Measurements from ENCODE around the gene IQUB. TPM values are rescaled to one million over a fixed set of nuclear protein-coding genes. Genes with fewer than 3 reads are reported as not detected.
"Not testable (repeated sequence)": the region's sequence is repeated elsewhere in the genome, so short reads cannot be mapped to it uniquely, and the experiment has no call there.

Gene IQUB
- total RNA-seq, 2 experiments from 2014 or later = not detected

DNA sequence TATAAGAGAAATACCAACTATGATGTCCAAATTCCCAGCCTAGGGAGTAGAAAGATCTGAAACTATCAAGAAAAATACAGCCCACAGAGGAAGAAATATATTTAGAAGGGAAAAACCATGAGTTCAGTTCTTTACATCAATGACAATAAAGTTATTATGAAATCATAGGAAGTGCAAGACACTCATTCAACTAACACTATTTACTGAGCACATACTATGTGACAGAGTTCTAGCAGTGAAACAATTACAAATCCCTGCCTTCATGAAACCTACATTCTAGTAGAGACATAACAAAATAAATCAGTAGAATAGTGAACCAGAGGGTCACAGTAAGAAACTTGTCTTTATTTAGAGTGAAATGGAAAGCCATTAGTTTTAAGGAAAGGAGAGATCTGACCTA is 21.1 kb upstream of the IQUB start:
- ChIA-PET POLR2A (interaction anchor here (1.4 kb wide), 1 partner anchor 21 kb away, joined by 4 read pairs; the partner anchor contains the start of gene IQUB), CTCF (no interaction called here)
- peaks cover 13% of the 10 kb centered on the region for H3K4me1 Mint-ChIP-seq (ENCODE audit: low read depth)
- no peaks in the 10 kb centered on the region for H3K9me3 Mint-ChIP-seq
- TF ChIP-seq, protein P1, sequence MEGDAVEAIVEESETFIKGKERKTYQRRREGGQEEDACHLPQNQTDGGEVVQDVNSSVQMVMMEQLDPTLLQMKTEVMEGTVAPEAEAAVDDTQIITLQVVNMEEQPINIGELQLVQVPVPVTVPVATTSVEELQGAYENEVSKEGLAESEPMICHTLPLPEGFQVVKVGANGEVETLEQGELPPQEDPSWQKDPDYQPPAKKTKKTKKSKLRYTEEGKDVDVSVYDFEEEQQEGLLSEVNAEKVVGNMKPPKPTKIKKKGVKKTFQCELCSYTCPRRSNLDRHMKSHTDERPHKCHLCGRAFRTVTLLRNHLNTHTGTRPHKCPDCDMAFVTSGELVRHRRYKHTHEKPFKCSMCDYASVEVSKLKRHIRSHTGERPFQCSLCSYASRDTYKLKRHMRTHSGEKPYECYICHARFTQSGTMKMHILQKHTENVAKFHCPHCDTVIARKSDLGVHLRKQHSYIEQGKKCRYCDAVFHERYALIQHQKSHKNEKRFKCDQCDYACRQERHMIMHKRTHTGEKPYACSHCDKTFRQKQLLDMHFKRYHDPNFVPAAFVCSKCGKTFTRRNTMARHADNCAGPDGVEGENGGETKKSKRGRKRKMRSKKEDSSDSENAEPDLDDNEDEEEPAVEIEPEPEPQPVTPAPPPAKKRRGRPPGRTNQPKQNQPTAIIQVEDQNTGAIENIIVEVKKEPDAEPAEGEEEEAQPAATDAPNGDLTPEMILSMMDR (IDR thresholded peaks at IDR 0.05) = no peak
- H3K27ac Mint-ChIP-seq = no peak overlapping the region
- peaks cover 26% of the 10 kb centered on the region for H3K36me3 Mint-ChIP-seq (ENCODE audit: low read depth)
- intact Hi-C loops (cut with DNase I, micrococcal nuclease) = no loop called here
- no peak overlapping the region for H3K27ac ChIP-seq (ENCODE audit: low read depth in 1 of 2, low read length in 2 of 2)
- peaks cover 17% of the 10 kb centered on the region for H3K36me3 ChIP-seq (ENCODE audit: insufficient read depth, low read length)
- no peaks in the 10 kb centered on the region for H3K27me3 Mint-ChIP-seq
- no peaks in the 10 kb centered on the region for H3K27me3 ChIP-seq (ENCODE audit: control insufficient read depth in 1 of 2, insufficient read depth in 2 of 2, low read length in 2 of 2)
- H3K4me1 ChIP-seq (ENCODE audit: insufficient read depth, low read length) = peaks cover 8% of the 10 kb centered on the region
- H3K4me3 ChIP-seq (ENCODE audit: low read length) = no peak overlapping the region
- ATAC-seq (ENCODE audit: poor library complexity) = no peak
- no peak overlapping the region for H3K4me3 Mint-ChIP-seq
- DNase-seq = no peak
- H3K9me3 ChIP-seq (ENCODE audit: control insufficient read depth in 1 of 2, insufficient read depth in 1 of 2, low read length in 2 of 2) = no peaks in the 10 kb centered on the region

DNA sequence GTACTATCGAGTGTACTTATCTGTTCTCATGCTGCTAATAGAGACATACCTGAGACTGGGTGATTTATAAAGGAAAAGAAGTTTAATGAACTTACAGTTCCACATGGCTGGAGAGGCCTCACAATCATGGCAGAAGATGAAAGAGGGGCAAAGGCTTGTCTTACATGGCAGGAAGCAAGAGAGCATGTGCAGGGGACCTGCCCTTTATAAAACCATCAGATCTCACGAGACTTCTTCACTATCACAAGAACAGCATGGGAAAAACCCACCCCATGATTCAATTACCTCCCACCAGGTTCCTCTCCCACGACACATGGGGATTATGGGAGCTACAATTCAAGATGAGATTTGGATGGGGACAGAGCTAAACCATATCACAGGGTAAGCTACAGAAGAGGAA is 18.8 kb upstream of the IQUB start:
- Histone ChIP-seq H3K27me3 (ENCODE audit: control insufficient read depth in 1 of 2, insufficient read depth in 2 of 2, low read length in 2 of 2) (no peaks in the 10 kb centered on the region), H3K4me3 (ENCODE audit: low read length) (no peak overlapping the region), H3K4me1 (ENCODE audit: insufficient read depth, low read length) (peaks cover 8% of the 10 kb centered on the region), H3K36me3 (ENCODE audit: insufficient read depth, low read length) (peaks cover 38% of the 10 kb centered on the region), H3K9me3 (ENCODE audit: control insufficient read depth in 1 of 2, insufficient read depth in 1 of 2, low read length in 2 of 2) (no peaks in the 10 kb centered on the region), H3K27ac (ENCODE audit: low read depth in 1 of 2, low read length in 2 of 2) (no peak overlapping the region)
- TF ChIP-seq, protein P1 (IDR thresholded peaks at IDR 0.05) = no peak
- H3K4me3 Mint-ChIP-seq = peak overlapping the region; percentile 49
- no peaks in the 10 kb centered on the region for H3K27me3 Mint-ChIP-seq
- H3K36me3 Mint-ChIP-seq (ENCODE audit: low read depth) = peaks cover 49% of the 10 kb centered on the region
- H3K4me1 Mint-ChIP-seq (ENCODE audit: low read depth) = peaks cover 34% of the 10 kb centered on the region
- H3K9me3 Mint-ChIP-seq = no peaks in the 10 kb centered on the region
- POLR2A ChIA-PET = interaction anchor here (0.7 to 1.3 kb wide), 3 partner anchors 19 to 196 kb away, joined by 4 read pairs; partner anchors contain the start of genes IQUB and WASL
- DNase-seq (no peak), ATAC-seq (ENCODE audit: poor library complexity) (no peak)
- intact Hi-C loops (cut with DNase I, micrococcal nuclease) = no loop called here
- CTCF ChIA-PET = no interaction called here
- H3K27ac Mint-ChIP-seq = no peak overlapping the region

DNA sequence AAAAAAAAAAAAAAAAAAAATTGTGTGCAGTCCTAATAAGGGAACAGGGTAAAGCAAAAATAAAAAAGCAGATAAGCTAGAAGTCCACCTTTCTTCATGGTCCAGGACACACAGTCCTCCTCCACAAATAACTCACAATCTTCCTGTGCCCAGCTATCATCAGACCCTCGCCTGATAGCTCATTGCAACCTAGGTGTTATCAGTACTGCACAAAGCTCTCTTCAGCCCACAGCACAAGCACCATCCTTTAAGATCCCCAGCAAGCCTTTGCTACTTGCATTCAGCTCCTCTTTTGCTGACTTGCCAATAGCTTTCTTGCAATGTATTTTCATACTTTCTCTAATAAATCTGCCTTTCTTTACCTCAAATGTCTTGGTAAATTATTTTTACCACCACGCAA is 18.2 kb upstream of the IQUB start:
- H3K4me3 Mint-ChIP-seq = no peak overlapping the region
- peaks cover 40% of the 10 kb centered on the region for H3K4me1 Mint-ChIP-seq (ENCODE audit: low read depth)
- H3K4me3 ChIP-seq (ENCODE audit: low read length) = no peak overlapping the region
- no peak overlapping the region for H3K27ac Mint-ChIP-seq
- H3K9me3 ChIP-seq (ENCODE audit: control insufficient read depth in 1 of 2, insufficient read depth in 1 of 2, low read length in 2 of 2) = no peaks in the 10 kb centered on the region
- H3K9me3 Mint-ChIP-seq = no peaks in the 10 kb centered on the region
- no peaks in the 10 kb centered on the region for H3K27me3 ChIP-seq (ENCODE audit: control insufficient read depth in 1 of 2, insufficient read depth in 2 of 2, low read length in 2 of 2)
- DNase-seq (no peak), ATAC-seq (ENCODE audit: poor library complexity) (no peak)
- peaks cover 54% of the 10 kb centered on the region for H3K36me3 Mint-ChIP-seq (ENCODE audit: low read depth)
- no peak overlapping the region for H3K27ac ChIP-seq (ENCODE audit: low read depth in 1 of 2, low read length in 2 of 2)
- no peaks in the 10 kb centered on the region for H3K27me3 Mint-ChIP-seq
- peaks cover 43% of the 10 kb centered on the region for H3K36me3 ChIP-seq (ENCODE audit: insufficient read depth, low read length)
- ChIA-PET CTCF (no interaction called here), POLR2A (interaction anchor here (0.7 to 1.3 kb wide), 2 partner anchors 58 to 196 kb away, joined by 4 read pairs; partner anchors contain the start of gene WASL)
- intact Hi-C loops (cut with DNase I, micrococcal nuclease) = no loop called here
- H3K4me1 ChIP-seq (ENCODE audit: insufficient read depth, low read length) = peaks cover 8% of the 10 kb centered on the region
- TF ChIP-seq, protein P1 (IDR thresholded peaks at IDR 0.05) = no peak

DNA sequence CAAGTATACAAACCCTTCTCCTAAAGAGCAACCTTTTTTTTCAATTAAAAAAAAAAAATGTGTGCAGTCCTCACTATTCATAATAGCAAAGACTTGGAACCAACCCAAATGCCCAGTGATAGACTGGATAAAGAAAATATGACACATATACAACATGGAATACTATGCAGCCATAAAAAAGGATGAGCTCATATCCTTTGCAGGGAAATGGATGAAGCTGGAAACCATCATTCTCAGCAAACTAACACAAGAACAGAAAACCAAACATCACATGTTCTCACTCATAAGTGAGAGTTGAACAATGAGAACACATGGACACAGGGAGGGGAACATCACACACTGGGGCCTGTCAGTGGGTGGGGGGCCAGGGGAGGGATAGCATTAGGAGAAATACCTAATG is 17.7 kb upstream of the IQUB start:
- H3K27me3 Mint-ChIP-seq; H3K27ac Mint-ChIP-seq; H3K4me3 Mint-ChIP-seq; H3K9me3 Mint-ChIP-seq; intact Hi-C loops (cut with DNase I, micrococcal nuclease); H3K9me3 ChIP-seq (ENCODE audit: control insufficient read depth in 1 of 2, insufficient read depth in 1 of 2, low read length in 2 of 2); CTCF ChIA-PET; ATAC-seq (ENCODE audit: poor library complexity); H3K27me3 ChIP-seq (ENCODE audit: control insufficient read depth in 1 of 2, insufficient read depth in 2 of 2, low read length in 2 of 2); H3K4me3 ChIP-seq (ENCODE audit: low read length); H3K27ac ChIP-seq (ENCODE audit: low read depth in 1 of 2, low read length in 2 of 2); H3K4me1 ChIP-seq (ENCODE audit: insufficient read depth, low read length); DNase-seq: not testable (repeated sequence)
- POLR2A ChIA-PET = interaction anchor here (1.3 kb wide), 1 partner anchor 197 kb away, joined by 4 read pairs; the partner anchor contains the start of gene WASL
- H3K36me3 ChIP-seq (ENCODE audit: insufficient read depth, low read length) = peaks cover 48% of the 10 kb centered on the region
- H3K4me1 Mint-ChIP-seq (ENCODE audit: low read depth) = peaks cover 45% of the 10 kb centered on the region
- peaks cover 59% of the 10 kb centered on the region for H3K36me3 Mint-ChIP-seq (ENCODE audit: low read depth)
